HepG2 (cell line): ENCODE data around the gene CBX2. TPM values are rescaled to one million over a fixed set of nuclear protein-coding genes. Genes with fewer than 3 reads are reported as not detected.

Experiments
- ATF1 ChIP-seq: IDR thresholded peaks from 2 replicates; pipeline ENCODE4 v1.6.1; 2016; ENCODE audit warnings: mild to moderate bottlenecking, control low read depth
- ATF7 ChIP-seq, 2 experiments: fragments of 450-650 bp in 1 of 2; sonication (generic) in 1 of 2; formaldehyde crosslinking in 1 of 2; IDR thresholded peaks; 2 replicates each; pipeline versions ENCODE4 v1.4.0 to v1.6.1; 2016 to 2020; ENCODE audit warnings: antibody characterized with exemption in 1 of 2, mild to moderate bottlenecking in 1 of 2, missing genetic modification reagents in 1 of 2
- BCL6 ChIP-seq: IDR thresholded peaks from 2 replicates; pipeline ENCODE4 v1.6.1; 2016; ENCODE audit warnings: missing genetic modification reagents, missing compliant biosample characterization
- FLYWCH1 ChIP-seq: sonication (generic); formaldehyde crosslinking; IDR thresholded peaks from 2 replicates; pipeline ENCODE4 v1.8.1; 2023; ENCODE audit warnings: mild to moderate bottlenecking, missing genetic modification reagents
- FOXJ3 ChIP-seq: sonication (generic); formaldehyde crosslinking; IDR thresholded peaks from 2 replicates; pipeline ENCODE4 v1.4.0; 2020; ENCODE audit warnings: missing genetic modification reagents, mild to moderate bottlenecking, borderline replicate concordance
- HNRNPH1 ChIP-seq: fragments of 200-400 bp; formaldehyde crosslinking; optimal IDR thresholded peaks from 2 replicates; pipeline ENCODE3; 2017; ENCODE audit warnings: mild to moderate bottlenecking, low read depth, low read length
- IRX3 ChIP-seq: sonication (generic); formaldehyde crosslinking; IDR thresholded peaks from 2 replicates; pipeline ENCODE4 v1.8.1; 2023; ENCODE audit warnings: mild to moderate bottlenecking, low read depth, missing genetic modification reagents, borderline replicate concordance
- KMT2B ChIP-seq: IDR thresholded peaks from 2 replicates; pipeline ENCODE4 v1.6.1; 2016; ENCODE audit warnings: missing genetic modification reagents, missing compliant biosample characterization
- MYC ChIP-seq: sonication (generic); formaldehyde crosslinking; IDR thresholded peaks from 2 replicates; pipeline ENCODE4 v1.9.0; 2021; ENCODE audit warnings: missing genetic modification reagents, borderline replicate concordance
- SMAD3 ChIP-seq: sonication (generic); formaldehyde crosslinking; IDR thresholded peaks from 2 replicates; pipeline ENCODE4 v1.4.0; 2020; ENCODE audit warnings: missing genetic modification reagents
- TAF1 ChIP-seq: sonication (generic); formaldehyde crosslinking; IDR thresholded peaks from 2 replicates; pipeline ENCODE4 v1.4.0; 2020; ENCODE audit warnings: missing genetic modification reagents
- ZC3H13 ChIP-seq: sonication (generic); formaldehyde crosslinking; IDR thresholded peaks from 2 replicates; pipeline ENCODE4 v1.8.1; 2023; ENCODE audit warnings: mild to moderate bottlenecking, missing genetic modification reagents, moderate library complexity
- ZMYM2 ChIP-seq: sonication (generic); formaldehyde crosslinking; IDR thresholded peaks from 2 replicates; pipeline ENCODE4 v1.8.0; 2022; ENCODE audit warnings: mild to moderate bottlenecking, missing genetic modification reagents
- ZNF572 ChIP-seq: sonication (generic); formaldehyde crosslinking; IDR thresholded peaks from 2 replicates; pipeline ENCODE4 v1.5.1; 2020; ENCODE audit warnings: mild to moderate bottlenecking, missing genetic modification reagents
- ZNF607 ChIP-seq: sonication (generic); formaldehyde crosslinking; IDR thresholded peaks from 2 replicates; pipeline ENCODE4 v1.5.1; 2020; ENCODE audit warnings: missing genetic modification reagents, mild to moderate bottlenecking, borderline replicate concordance
- ZNF709 ChIP-seq: sonication (generic); formaldehyde crosslinking; IDR thresholded peaks from 2 replicates; pipeline ENCODE4 v1.5.0; 2020; ENCODE audit warnings: mild to moderate bottlenecking, missing genetic modification reagents
- polyA plus RNA-seq, 8 experiments: library from polyadenylated mRNA; depleted of rRNA in 3 of 8; stranded (reverse) in 7 of 8; unstranded in 1 of 8; fragments of >200 nt; fragmentation: Illumina TruSeq in 4 of 8; extraction: Trizol in 4 of 8; gene quantifications; 2 replicates each; pipeline versions ENCODE4 v1.2.1 to v1.2.3, GENCODE V29; 2011 to 2016; ENCODE audit warnings: low read depth in 4 of 8, missing spikeins in 1 of 8, mixed read lengths in 1 of 8; ENCODE audit not compliant: insufficient read depth in 1 of 8
- total RNA-seq, 5 experiments: library from RNA; depleted of rRNA; stranded (reverse); fragments of >200 nt; fragmentation: Illumina TruSeq; extraction: Trizol; gene quantifications; 2 replicates each; pipeline ENCODE4 v1.2.3, GENCODE V29; 2016; ENCODE audit warnings: low read depth in 1 of 5
- TF ChIP-seq, protein P1 (sequence below): sonication (generic); formaldehyde crosslinking; IDR thresholded peaks from 2 replicates; pipeline ENCODE4 v1.9.0; 2021; ENCODE audit warnings: missing genetic modification reagents, borderline replicate concordance
- TF ChIP-seq, protein P2 (sequence below): sonication (generic); formaldehyde crosslinking; IDR thresholded peaks from 2 replicates; pipeline ENCODE4 v1.4.0; 2020; ENCODE audit warnings: missing genetic modification reagents, borderline replicate concordance
- TF ChIP-seq, protein P3 (sequence below): sonication (generic); formaldehyde crosslinking; IDR thresholded peaks from 2 replicates; pipeline ENCODE4 v1.4.0; 2020; ENCODE audit warnings: mild to moderate bottlenecking, missing genetic modification reagents

Gene CBX2
- total and polyA plus RNA-seq, 2 of the 13 experiments (the other 11 are each of a cell fraction or from before 2014, with no cell fraction given): 14.5 to 31.1 TPM

DNA sequence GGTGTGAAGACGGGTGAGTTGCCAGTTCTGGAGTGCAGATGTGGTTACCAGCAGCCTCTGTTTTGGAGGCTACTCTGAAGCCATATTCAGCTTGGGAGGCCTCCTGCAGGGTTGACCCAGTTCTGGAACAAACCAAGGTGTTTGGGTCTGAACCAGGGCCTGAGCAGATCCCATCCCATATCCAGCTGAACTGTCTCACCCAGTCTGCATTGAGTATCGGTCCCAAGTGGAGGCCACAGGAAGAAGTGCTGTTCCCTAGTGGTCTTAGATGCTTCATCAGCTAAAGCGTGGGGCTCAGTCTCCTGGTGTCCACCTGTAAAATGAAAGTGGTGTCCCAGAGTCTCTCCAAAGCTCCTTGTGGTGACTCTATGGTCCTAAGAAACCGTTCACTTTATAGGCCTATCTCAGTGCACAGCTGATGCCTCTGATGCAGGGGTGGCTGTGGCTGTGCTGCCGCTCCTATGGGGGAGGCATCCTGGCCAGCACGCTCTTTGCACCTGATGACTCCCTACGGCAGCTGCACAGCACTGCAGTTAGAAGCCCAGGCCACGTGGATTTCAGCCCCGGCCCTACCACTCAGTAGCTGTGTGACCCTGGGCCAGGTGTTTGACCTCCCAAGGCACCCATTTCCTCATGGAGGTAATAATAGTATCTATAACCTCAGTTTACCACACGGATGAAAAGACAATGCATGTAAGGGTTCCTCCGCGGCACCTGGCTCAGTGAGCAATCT, 40.2 kb downstream of the CBX2 start (continued):
- no peak for TF ChIP-seq TAF1 (CRISPR knock-in tag)
- TF ChIP-seq ZNF607 (CRISPR knock-in tag): 0 out of 2 replicates have a peak, but pooled peaks have one; percentile 25
- TF ChIP-seq FLYWCH1: no peak
- TF ChIP-seq MYC (CRISPR knock-in tag): peak; percentile 91
- peak; percentile 44; the same call in 1 of the 2 replicates for TF ChIP-seq SMAD3 (CRISPR knock-in tag)
- peak; percentile 36; the same call in 1 of the 2 replicates for TF ChIP-seq BCL6 (CRISPR knock-in tag)
- TF ChIP-seq, protein P1, sequence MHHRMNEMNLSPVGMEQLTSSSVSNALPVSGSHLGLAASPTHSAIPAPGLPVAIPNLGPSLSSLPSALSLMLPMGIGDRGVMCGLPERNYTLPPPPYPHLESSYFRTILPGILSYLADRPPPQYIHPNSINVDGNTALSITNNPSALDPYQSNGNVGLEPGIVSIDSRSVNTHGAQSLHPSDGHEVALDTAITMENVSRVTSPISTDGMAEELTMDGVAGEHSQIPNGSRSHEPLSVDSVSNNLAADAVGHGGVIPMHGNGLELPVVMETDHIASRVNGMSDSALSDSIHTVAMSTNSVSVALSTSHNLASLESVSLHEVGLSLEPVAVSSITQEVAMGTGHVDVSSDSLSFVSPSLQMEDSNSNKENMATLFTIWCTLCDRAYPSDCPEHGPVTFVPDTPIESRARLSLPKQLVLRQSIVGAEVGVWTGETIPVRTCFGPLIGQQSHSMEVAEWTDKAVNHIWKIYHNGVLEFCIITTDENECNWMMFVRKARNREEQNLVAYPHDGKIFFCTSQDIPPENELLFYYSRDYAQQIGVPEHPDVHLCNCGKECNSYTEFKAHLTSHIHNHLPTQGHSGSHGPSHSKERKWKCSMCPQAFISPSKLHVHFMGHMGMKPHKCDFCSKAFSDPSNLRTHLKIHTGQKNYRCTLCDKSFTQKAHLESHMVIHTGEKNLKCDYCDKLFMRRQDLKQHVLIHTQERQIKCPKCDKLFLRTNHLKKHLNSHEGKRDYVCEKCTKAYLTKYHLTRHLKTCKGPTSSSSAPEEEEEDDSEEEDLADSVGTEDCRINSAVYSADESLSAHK: no peak
- no peak for TF ChIP-seq KMT2B (CRISPR knock-in tag)
- TF ChIP-seq, protein P2, sequence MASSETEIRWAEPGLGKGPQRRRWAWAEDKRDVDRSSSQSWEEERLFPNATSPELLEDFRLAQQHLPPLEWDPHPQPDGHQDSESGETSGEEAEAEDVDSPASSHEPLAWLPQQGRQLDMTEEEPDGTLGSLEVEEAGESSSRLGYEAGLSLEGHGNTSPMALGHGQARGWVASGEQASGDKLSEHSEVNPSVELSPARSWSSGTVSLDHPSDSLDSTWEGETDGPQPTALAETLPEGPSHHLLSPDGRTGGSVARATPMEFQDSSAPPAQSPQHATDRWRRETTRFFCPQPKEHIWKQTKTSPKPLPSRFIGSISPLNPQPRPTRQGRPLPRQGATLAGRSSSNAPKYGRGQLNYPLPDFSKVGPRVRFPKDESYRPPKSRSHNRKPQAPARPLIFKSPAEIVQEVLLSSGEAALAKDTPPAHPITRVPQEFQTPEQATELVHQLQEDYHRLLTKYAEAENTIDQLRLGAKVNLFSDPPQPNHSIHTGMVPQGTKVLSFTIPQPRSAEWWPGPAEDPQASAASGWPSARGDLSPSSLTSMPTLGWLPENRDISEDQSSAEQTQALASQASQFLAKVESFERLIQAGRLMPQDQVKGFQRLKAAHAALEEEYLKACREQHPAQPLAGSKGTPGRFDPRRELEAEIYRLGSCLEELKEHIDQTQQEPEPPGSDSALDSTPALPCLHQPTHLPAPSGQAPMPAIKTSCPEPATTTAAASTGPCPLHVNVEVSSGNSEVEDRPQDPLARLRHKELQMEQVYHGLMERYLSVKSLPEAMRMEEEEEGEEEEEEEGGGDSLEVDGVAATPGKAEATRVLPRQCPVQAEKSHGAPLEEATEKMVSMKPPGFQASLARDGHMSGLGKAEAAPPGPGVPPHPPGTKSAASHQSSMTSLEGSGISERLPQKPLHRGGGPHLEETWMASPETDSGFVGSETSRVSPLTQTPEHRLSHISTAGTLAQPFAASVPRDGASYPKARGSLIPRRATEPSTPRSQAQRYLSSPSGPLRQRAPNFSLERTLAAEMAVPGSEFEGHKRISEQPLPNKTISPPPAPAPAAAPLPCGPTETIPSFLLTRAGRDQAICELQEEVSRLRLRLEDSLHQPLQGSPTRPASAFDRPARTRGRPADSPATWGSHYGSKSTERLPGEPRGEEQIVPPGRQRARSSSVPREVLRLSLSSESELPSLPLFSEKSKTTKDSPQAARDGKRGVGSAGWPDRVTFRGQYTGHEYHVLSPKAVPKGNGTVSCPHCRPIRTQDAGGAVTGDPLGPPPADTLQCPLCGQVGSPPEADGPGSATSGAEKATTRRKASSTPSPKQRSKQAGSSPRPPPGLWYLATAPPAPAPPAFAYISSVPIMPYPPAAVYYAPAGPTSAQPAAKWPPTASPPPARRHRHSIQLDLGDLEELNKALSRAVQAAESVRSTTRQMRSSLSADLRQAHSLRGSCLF (CRISPR knock-in tag): no peak
- TF ChIP-seq HNRNPH1: no peak
- no peak for TF ChIP-seq FOXJ3 (CRISPR knock-in tag)
- TF ChIP-seq ATF7 (IDR thresholded peaks at IDR 0.05): no peak
- no peak for TF ChIP-seq ATF7 (CRISPR knock-in tag; IDR thresholded peaks at IDR 0.05)
- no peak for TF ChIP-seq ATF1 (CRISPR knock-in tag)
- no peak for TF ChIP-seq ZNF572 (CRISPR knock-in tag)
- TF ChIP-seq ZNF709 (CRISPR knock-in tag): no peak
- TF ChIP-seq ZC3H13 (CRISPR knock-in tag): no peak
- TF ChIP-seq, protein P3, sequence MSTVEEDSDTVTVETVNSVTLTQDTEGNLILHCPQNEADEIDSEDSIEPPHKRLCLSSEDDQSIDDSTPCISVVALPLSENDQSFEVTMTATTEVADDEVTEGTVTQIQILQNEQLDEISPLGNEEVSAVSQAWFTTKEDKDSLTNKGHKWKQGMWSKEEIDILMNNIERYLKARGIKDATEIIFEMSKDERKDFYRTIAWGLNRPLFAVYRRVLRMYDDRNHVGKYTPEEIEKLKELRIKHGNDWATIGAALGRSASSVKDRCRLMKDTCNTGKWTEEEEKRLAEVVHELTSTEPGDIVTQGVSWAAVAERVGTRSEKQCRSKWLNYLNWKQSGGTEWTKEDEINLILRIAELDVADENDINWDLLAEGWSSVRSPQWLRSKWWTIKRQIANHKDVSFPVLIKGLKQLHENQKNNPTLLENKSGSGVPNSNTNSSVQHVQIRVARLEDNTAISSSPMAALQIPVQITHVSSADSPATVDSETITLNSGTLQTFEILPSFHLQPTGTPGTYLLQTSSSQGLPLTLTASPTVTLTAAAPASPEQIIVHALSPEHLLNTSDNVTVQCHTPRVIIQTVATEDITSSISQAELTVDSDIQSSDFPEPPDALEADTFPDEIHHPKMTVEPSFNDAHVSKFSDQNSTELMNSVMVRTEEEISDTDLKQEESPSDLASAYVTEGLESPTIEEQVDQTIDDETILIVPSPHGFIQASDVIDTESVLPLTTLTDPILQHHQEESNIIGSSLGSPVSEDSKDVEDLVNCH (CRISPR knock-in tag): no peak
- TF ChIP-seq ZMYM2 (CRISPR knock-in tag): no peak
- TF ChIP-seq IRX3 (CRISPR knock-in tag): no peak
